ENCODE results near the gene GLI3. TPM values are rescaled to one million over a fixed set of nuclear protein-coding genes. Genes with fewer than 3 reads are reported as not detected.

The GLI3 gene
- total RNA-seq, 1 donor from 2014 or later, result 32.0 TPM

GRCh38 chr7:42203336-42203735, 33.7 kb downstream of the GLI3 start:
- no peak overlapping the region for H3K4me3 Mint-ChIP-seq
- Histone ChIP-seq H3K79me2 (ENCODE audit: low read depth) (peaks cover 100% of the 10 kb centered on the region), H3K27ac (no peak overlapping the region), H3F3A (ENCODE audit: low read depth) (peaks cover 3% of the 10 kb centered on the region), H3K36me3 (peaks cover 8% of the 10 kb centered on the region), H3K9me3 (ENCODE audit: low read depth) (no peaks in the 10 kb centered on the region), H3K27me3 (no peaks in the 10 kb centered on the region), H3K4me3 (no peak overlapping the region), H3K4me2 (no peak overlapping the region), H2AFZ (replicated peaks) (no peak overlapping the region), H3K4me1 (peaks cover 6% of the 10 kb centered on the region), H3K9ac (no peak overlapping the region), H4K20me1 (ENCODE audit: low read depth) (peaks cover 92% of the 10 kb centered on the region)
- H3K36me3 Mint-ChIP-seq, result peaks cover 63% of the 10 kb centered on the region
- no peaks in the 10 kb centered on the region for H3K27me3 Mint-ChIP-seq (ENCODE audit: insufficient read depth, low read depth)
- H3K4me1 Mint-ChIP-seq, result peaks cover 20% of the 10 kb centered on the region
- TF ChIP-seq EZH2phosphoT487 (IDR thresholded peaks at IDR 0.05), result no peak
- TF ChIP-seq EZH2 (IDR thresholded peaks at IDR 0.05), result no peak
- TF ChIP-seq CTCF (IDR thresholded peaks at IDR 0.05), result no peak
- H3K27ac Mint-ChIP-seq, result no peak overlapping the region
- DNase-seq (ENCODE audit: low spot score), result no peak
- H3K9me3 Mint-ChIP-seq, result peaks cover 16% of the 10 kb centered on the region

- no peaks in the 10 kb centered on the region for H3K27me3 ChIP-seq
- peaks cover 13% of the 10 kb centered on the region for H3K4me1 ChIP-seq
- DNase-seq (ENCODE audit: low spot score), result no peak
- no peak overlapping the region for H2AFZ ChIP-seq (replicated peaks)
- TF ChIP-seq EZH2 (IDR thresholded peaks at IDR 0.05) (no peak), CTCF (IDR thresholded peaks at IDR 0.05) (no peak), EZH2phosphoT487 (IDR thresholded peaks at IDR 0.05) (no peak)
- H3K9me3 ChIP-seq (ENCODE audit: low read depth), result no peaks in the 10 kb centered on the region
- no peak overlapping the region for H3K4me3 Mint-ChIP-seq
- peaks cover 16% of the 10 kb centered on the region for H3K9me3 Mint-ChIP-seq
- peaks cover 28% of the 10 kb centered on the region for H3K4me1 Mint-ChIP-seq
- peaks cover 100% of the 10 kb centered on the region for H3K79me2 ChIP-seq (ENCODE audit: low read depth)
- H3K4me3 ChIP-seq, result no peak overlapping the region
- H3K36me3 Mint-ChIP-seq, result peaks cover 64% of the 10 kb centered on the region
- peak overlapping the region; percentile 5 for H3K27ac Mint-ChIP-seq
- peaks cover 96% of the 10 kb centered on the region for H4K20me1 ChIP-seq (ENCODE audit: low read depth)
- no peak overlapping the region for H3K27ac ChIP-seq
- no peak overlapping the region for H3K4me2 ChIP-seq
- peaks cover 8% of the 10 kb centered on the region for H3K36me3 ChIP-seq
- H3F3A ChIP-seq (ENCODE audit: low read depth), result peaks cover 11% of the 10 kb centered on the region
- H3K9ac ChIP-seq, result no peak overlapping the region
- H3K27me3 Mint-ChIP-seq (ENCODE audit: insufficient read depth, low read depth), result no peaks in the 10 kb centered on the region
These were observed 34.4 kb downstream of the GLI3 start for GRCh38 chr7:42202601-42203000.

GRCh38 chr7:42198974-42199668, 37.9 kb downstream of the GLI3 start:
- Mint-ChIP-seq H3K9me3 (peaks cover 1% of the 10 kb centered on the region), H3K27ac (no peak overlapping the region), H3K4me3 (no peak overlapping the region), H3K36me3 (peaks cover 58% of the 10 kb centered on the region), H3K27me3 (ENCODE audit: insufficient read depth, low read depth) (peaks cover 3% of the 10 kb centered on the region), H3K4me1 (peaks cover 45% of the 10 kb centered on the region)
- Histone ChIP-seq H3K36me3 (no peaks in the 10 kb centered on the region), H3K79me2 (ENCODE audit: low read depth) (peaks cover 99% of the 10 kb centered on the region), H3K4me1 (peaks cover 40% of the 10 kb centered on the region), H3K27me3 (no peaks in the 10 kb centered on the region), H3K4me2 (no peak overlapping the region), H2AFZ (replicated peaks) (no peak overlapping the region), H3F3A (ENCODE audit: low read depth) (peaks cover 32% of the 10 kb centered on the region), H3K27ac (peak overlapping the region; percentile 24), H3K9ac (no peak overlapping the region), H4K20me1 (ENCODE audit: low read depth) (peaks cover 100% of the 10 kb centered on the region), H3K4me3 (no peak overlapping the region), H3K9me3 (ENCODE audit: low read depth) (no peaks in the 10 kb centered on the region)
- DNase-seq (ENCODE audit: low spot score), result no peak
- no peak for TF ChIP-seq EZH2phosphoT487 (IDR thresholded peaks at IDR 0.05)
- TF ChIP-seq EZH2 (IDR thresholded peaks at IDR 0.05), result no peak
- TF ChIP-seq CTCF (IDR thresholded peaks at IDR 0.05), result no peak

Data from neural progenitor cell (in vitro differentiated cells).